Neural cell (in vitro differentiated cells): Measurements from ENCODE around the gene PIK3AP1.

Experiments used
- CTCF ChIP-seq: fragments of 450-650 bp; IDR thresholded peaks from 2 replicates; pipeline ENCODE4 v1.5.1; 2014; ENCODE audit warnings: antibody characterized with exemption, mild to moderate bottlenecking, moderate library complexity; ENCODE audit not compliant: poor library complexity, severe bottlenecking
- EP300 ChIP-seq: fragments of 450-650 bp; conservative IDR thresholded peaks from 2 replicates; pipeline ENCODE4 v1.6.1; 2014; ENCODE audit warnings: antibody characterized with exemption, mild to moderate bottlenecking, moderate library complexity; ENCODE audit not compliant: poor library complexity, severe bottlenecking
- EZH2 ChIP-seq: fragments of 200-600, 300-800 bp; shearing (Covaris generic), sonication (generic); IDR thresholded peaks from 2 replicates; pipeline ENCODE4 v1.6.1; 2014; ENCODE audit warnings: antibody characterized with exemption, low read length, borderline replicate concordance, mild to moderate bottlenecking; ENCODE audit not compliant: insufficient read depth, poor library complexity, severe bottlenecking
- POLR2AphosphoS5 ChIP-seq: IDR thresholded peaks from 2 replicates; pipeline ENCODE4 v1.6.1; 2012
- RAD21 ChIP-seq: fragments of 450-650 bp; conservative IDR thresholded peaks from 2 replicates; pipeline ENCODE4 v1.6.1; 2014; ENCODE audit warnings: antibody characterized with exemption, mild to moderate bottlenecking, moderate library complexity
- SMC3 ChIP-seq: fragments of 450-650 bp; conservative IDR thresholded peaks from 2 replicates; pipeline ENCODE4 v1.6.1; 2014; ENCODE audit warnings: antibody characterized with exemption, mild to moderate bottlenecking, moderate library complexity; ENCODE audit not compliant: poor library complexity
- TAF1 ChIP-seq: IDR thresholded peaks from 2 replicates; pipeline ENCODE4 v1.6.1; 2012; ENCODE audit warnings: low read depth
- TF ChIP-seq, protein P1 (sequence below): IDR thresholded peaks from 2 replicates; pipeline ENCODE4 v1.6.1; 2012; ENCODE audit warnings: borderline replicate concordance

GRCh38 chr10:96692427-96692826 is 27.9 kb downstream of the PIK3AP1 start:
- TF ChIP-seq CTCF (no peak), EZH2 (no peak), POLR2AphosphoS5 (no peak), EP300 (no peak), TAF1 (no peak), SMC3 (no peak), RAD21 (no peak)
- TF ChIP-seq, protein P1, sequence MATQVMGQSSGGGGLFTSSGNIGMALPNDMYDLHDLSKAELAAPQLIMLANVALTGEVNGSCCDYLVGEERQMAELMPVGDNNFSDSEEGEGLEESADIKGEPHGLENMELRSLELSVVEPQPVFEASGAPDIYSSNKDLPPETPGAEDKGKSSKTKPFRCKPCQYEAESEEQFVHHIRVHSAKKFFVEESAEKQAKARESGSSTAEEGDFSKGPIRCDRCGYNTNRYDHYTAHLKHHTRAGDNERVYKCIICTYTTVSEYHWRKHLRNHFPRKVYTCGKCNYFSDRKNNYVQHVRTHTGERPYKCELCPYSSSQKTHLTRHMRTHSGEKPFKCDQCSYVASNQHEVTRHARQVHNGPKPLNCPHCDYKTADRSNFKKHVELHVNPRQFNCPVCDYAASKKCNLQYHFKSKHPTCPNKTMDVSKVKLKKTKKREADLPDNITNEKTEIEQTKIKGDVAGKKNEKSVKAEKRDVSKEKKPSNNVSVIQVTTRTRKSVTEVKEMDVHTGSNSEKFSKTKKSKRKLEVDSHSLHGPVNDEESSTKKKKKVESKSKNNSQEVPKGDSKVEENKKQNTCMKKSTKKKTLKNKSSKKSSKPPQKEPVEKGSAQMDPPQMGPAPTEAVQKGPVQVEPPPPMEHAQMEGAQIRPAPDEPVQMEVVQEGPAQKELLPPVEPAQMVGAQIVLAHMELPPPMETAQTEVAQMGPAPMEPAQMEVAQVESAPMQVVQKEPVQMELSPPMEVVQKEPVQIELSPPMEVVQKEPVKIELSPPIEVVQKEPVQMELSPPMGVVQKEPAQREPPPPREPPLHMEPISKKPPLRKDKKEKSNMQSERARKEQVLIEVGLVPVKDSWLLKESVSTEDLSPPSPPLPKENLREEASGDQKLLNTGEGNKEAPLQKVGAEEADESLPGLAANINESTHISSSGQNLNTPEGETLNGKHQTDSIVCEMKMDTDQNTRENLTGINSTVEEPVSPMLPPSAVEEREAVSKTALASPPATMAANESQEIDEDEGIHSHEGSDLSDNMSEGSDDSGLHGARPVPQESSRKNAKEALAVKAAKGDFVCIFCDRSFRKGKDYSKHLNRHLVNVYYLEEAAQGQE, result no peak
